Measurements from ENCODE around the gene LITAF.
"Not testable (repeated sequence)": the region's sequence is repeated elsewhere in the genome, so short reads cannot be mapped to it uniquely, and the experiment has no call there.

Gene LITAF

GRCh38 chr16:11601425-11601824 lies 14.7 kb upstream of the LITAF start:
- no peak for DNase-seq (ENCODE audit: extremely low read depth in 1 of 2, low read depth in 1 of 2)

GRCh38 chr16:11599579-11599978 lies 12.9 kb upstream of the LITAF start:
- DNase-seq (ENCODE audit: extremely low read depth in 1 of 2, low read depth in 1 of 2), result no peak

- DNase-seq (ENCODE audit: extremely low read depth in 1 of 2, low read depth in 1 of 2), result no peak
These were observed 10.7 kb upstream of the LITAF start for GRCh38 chr16:11597235-11598095.

GRCh38 chr16:11596572-11597226 lies 10.0 kb upstream of the LITAF start:
- DNase-seq (ENCODE audit: extremely low read depth in 1 of 2, low read depth in 1 of 2), result no peak

- DNase-seq (ENCODE audit: extremely low read depth in 1 of 2, low read depth in 1 of 2), result no peak
These were observed 6.9 kb upstream of the LITAF start for GRCh38 chr16:11593581-11593980.

GRCh38 chr16:11593076-11593475 lies 6.4 kb upstream of the LITAF start:
- DNase-seq (ENCODE audit: extremely low read depth in 1 of 2, low read depth in 1 of 2), result not testable (repeated sequence)

GRCh38 chr16:11591630-11592029 lies 4.9 kb upstream of the LITAF start:
- DNase-seq (ENCODE audit: extremely low read depth in 1 of 2, low read depth in 1 of 2), result not testable (repeated sequence)

GRCh38 chr16:11589198-11589550 lies 2.5 kb upstream of the LITAF start:
- no peak for DNase-seq (ENCODE audit: extremely low read depth in 1 of 2, low read depth in 1 of 2)

- no peak for DNase-seq (ENCODE audit: extremely low read depth in 1 of 2, low read depth in 1 of 2)
These were observed 1.8 kb upstream of the LITAF start for GRCh38 chr16:11588321-11589197.

- no peak for DNase-seq (ENCODE audit: extremely low read depth in 1 of 2, low read depth in 1 of 2)
These were observed 1.0 kb upstream of the LITAF start for GRCh38 chr16:11587643-11588247.

GRCh38 chr16:11586378-11586855 lies 302 bp downstream of the LITAF start:
- DNase-seq (ENCODE audit: extremely low read depth in 1 of 2, low read depth in 1 of 2), result no peak

GRCh38 chr16:11585460-11586377 lies 1.0 kb downstream of the LITAF start:
- no peak for DNase-seq (ENCODE audit: extremely low read depth in 1 of 2, low read depth in 1 of 2)

GRCh38 chr16:11583889-11584565 lies 2.7 kb downstream of the LITAF start:
- DNase-seq (ENCODE audit: extremely low read depth in 1 of 2, low read depth in 1 of 2), result no peak

GRCh38 chr16:11583166-11583565 lies 3.6 kb downstream of the LITAF start:
- DNase-seq (ENCODE audit: extremely low read depth in 1 of 2, low read depth in 1 of 2), result no peak

GRCh38 chr16:11582157-11582814 lies 4.4 kb downstream of the LITAF start:
- DNase-seq (ENCODE audit: extremely low read depth in 1 of 2, low read depth in 1 of 2), result no peak

- DNase-seq (ENCODE audit: extremely low read depth in 1 of 2, low read depth in 1 of 2), result no peak
These were observed 5.0 kb downstream of the LITAF start for GRCh38 chr16:11581678-11582077.

- DNase-seq (ENCODE audit: extremely low read depth in 1 of 2, low read depth in 1 of 2), result no peak
These were observed 6.2 kb downstream of the LITAF start for GRCh38 chr16:11580451-11581086.

GRCh38 chr16:11577290-11577660 lies 9.4 kb downstream of the LITAF start:
- DNase-seq (ENCODE audit: extremely low read depth in 1 of 2, low read depth in 1 of 2), result not testable (repeated sequence)
